ENCODE measurements around the gene RNF223.

RNF223 gene

GRCh38 chr1:1022302-1023009, 51.6 kb downstream of the RNF223 start:
- in situ Hi-C loops (cut with MboI; ENCODE audit: low pct_unique_long_range_greater_than_20kb, low sequenced_read_pairs): no loop called here
- DNase-seq: no peak

GRCh38 chr1:1021920-1022259, 52.2 kb downstream of the RNF223 start:
- no peak for DNase-seq
- in situ Hi-C loops (cut with MboI; ENCODE audit: low pct_unique_long_range_greater_than_20kb, low sequenced_read_pairs): no loop called here

GRCh38 chr1:1021010-1021919, 52.8 kb downstream of the RNF223 start:
- in situ Hi-C loops (cut with MboI; ENCODE audit: low pct_unique_long_range_greater_than_20kb, low sequenced_read_pairs): no loop called here
- DNase-seq: peak; percentile 44
